Measurements from ENCODE around the gene RNF10.

- TF ChIP-seq CTCF (optimal IDR thresholded peaks at IDR 0.05 in 1 of 3, IDR thresholded peaks at IDR 0.05 in 1 of 3, conservative IDR thresholded peaks at IDR 0.05 in 1 of 3; ENCODE audit: extremely low read depth in 1 of 3, insufficient read depth in 2 of 3, low read length in 3 of 3) = no peak
- no peak for TF ChIP-seq EZH2 (IDR thresholded peaks at IDR 0.05; ENCODE audit: low read length)
Measured at GRCh38 chr12:120574106-120574505, 40.0 kb downstream of the RNF10 start.
